WERI-Rb-1 (cell line): ENCODE results near the gene MXD4.
"Not testable (repeated sequence)": the region's sequence is repeated elsewhere in the genome, so short reads cannot be mapped to it uniquely, and the experiment has no call there.

ENCODE experiments used
- DNase-seq: peaks from one replicate; pipeline ENCODE4 v3.0.0-alpha.2; 2020
- H3K27ac ChIP-seq: fragments of 250-450 bp; sonication (Bioruptor Pico); 2 replicates; pipeline ENCODE4 v1.5.1; 2020; ENCODE audit warnings: mild to moderate bottlenecking, moderate library complexity
- H3K27me3 ChIP-seq: fragments of 250-450 bp; sonication (Bioruptor Pico); 2 replicates; pipeline ENCODE4 v1.5.1; 2021; ENCODE audit warnings: mild to moderate bottlenecking, low read depth, moderate library complexity; ENCODE audit not compliant: insufficient read depth, severe bottlenecking
- H3K36me3 ChIP-seq: fragments of 250-450 bp; sonication (Bioruptor Pico); 2 replicates; pipeline ENCODE4 v1.5.1; 2020; ENCODE audit warnings: mild to moderate bottlenecking, moderate library complexity
- H3K4me3 ChIP-seq: 2 replicates; pipeline ENCODE4 v1.5.1; 2011; ENCODE audit warnings: low read depth, mild to moderate bottlenecking, control low read depth, low read length
- H3K9me3 ChIP-seq: fragments of 250-450 bp; sonication (Bioruptor Pico); 2 replicates; pipeline ENCODE4 v1.5.1; 2021; ENCODE audit warnings: mild to moderate bottlenecking, moderate library complexity; ENCODE audit not compliant: severe bottlenecking
- CTCF ChIP-seq: IDR thresholded peaks from 2 replicates; pipeline ENCODE4 v1.5.1; 2011; ENCODE audit warnings: low read depth, mild to moderate bottlenecking, control low read depth, inconsistent platforms, low read length

MXD4 gene

GRCh38 chr4:2218436-2218835 lies 43.5 kb downstream of the MXD4 start:
- no peak for TF ChIP-seq CTCF
- H3K4me3 ChIP-seq: no peak overlapping the region
- H3K36me3 ChIP-seq: 0 out of 2 replicates have a peak, but pooled peaks cover 3% of the 10 kb centered on the region
- H3K9me3 ChIP-seq: no peaks in the 10 kb centered on the region
- H3K27ac ChIP-seq: no peak overlapping the region
- H3K27me3 ChIP-seq: no peaks in the 10 kb centered on the region
- DNase-seq: no peak

GRCh38 chr4:2217726-2218125 lies 44.2 kb downstream of the MXD4 start:
- Histone ChIP-seq H3K9me3 (no peaks in the 10 kb centered on the region), H3K27ac (no peak overlapping the region), H3K4me3 (no peak overlapping the region), H3K36me3 (no peaks in the 10 kb centered on the region), H3K27me3 (no peaks in the 10 kb centered on the region)
- no peak for DNase-seq
- TF ChIP-seq CTCF: no peak

- Histone ChIP-seq H3K9me3 (no peaks in the 10 kb centered on the region), H3K27ac (no peak overlapping the region), H3K4me3 (no peak overlapping the region), H3K36me3 (no peaks in the 10 kb centered on the region), H3K27me3 (no peaks in the 10 kb centered on the region)
- no peak for TF ChIP-seq CTCF
- DNase-seq: no peak
Measured at GRCh38 chr4:2212831-2213230, 49.1 kb downstream of the MXD4 start.

GRCh38 chr4:2202789-2203188 lies 59.1 kb downstream of the MXD4 start:
- H3K27me3 ChIP-seq, H3K4me3 ChIP-seq, H3K27ac ChIP-seq, DNase-seq, H3K36me3 ChIP-seq, H3K9me3 ChIP-seq: not testable (repeated sequence)
